K562 (cell line): Measurements from ENCODE around the gene LMNB1. TPM values are rescaled to one million over a fixed set of nuclear protein-coding genes. Genes with fewer than 3 reads are reported as not detected.

ENCODE experiments used
- ATAC-seq: fragments of 200-7000 bp; cut with Tn5 transposase; 3 replicates; pipeline ENCODE4 v1.9.1; 2020; ENCODE audit warnings: moderate library complexity
- BruUV-seq: library from RNA; stranded (reverse); fragments of 400-500 nt; replicated peaks from 2 replicates; lab custom pipeline; 2021; lab: Mats Ljungman, UMichigan
- CTCF ChIA-PET: fragments of 300-600 bp; formaldehyde crosslinking; extraction: SDS; loops from one replicate; lab custom pipeline; 2021; ENCODE audit warnings: low intra/inter-chr PET ratio; lab: Yijun Ruan, JAX
- POLR2A ChIA-PET: fragments of 300-600, 350-650 bp; sonication (Branson Sonifier 250); formaldehyde crosslinking; extraction: SDS; loops from one replicate; lab custom pipeline; 2021; ENCODE audit warnings: antibody characterized with exemption, inconsistent platforms; lab: Yijun Ruan, JAX
- DNase-seq, 4 experiments: peaks; one replicate each; pipeline versions ENCODE4 v3.0.0 to v3.0.0-alpha.2; 2011 to 2018; ENCODE audit warnings: low spot score in 3 of 4, mixed read lengths in 3 of 4; ENCODE audit errors: extremely low read depth in 1 of 4
- FAIRE-seq: peaks from 2 replicates; lab custom pipeline; 2011; peaks lifted over from hg19 to GRCh38; lab: Jason Lieb, UNC
- H2AFZ ChIP-seq: 2 replicates; pipeline ENCODE4 v1.6.0; 2011; ENCODE audit warnings: low read depth, low read length, control low read depth, inconsistent platforms
- H3K27ac ChIP-seq: fragments of 200-600 bp; 3 replicates; pipeline ENCODE4 v1.8.0; 2011; ENCODE audit warnings: low read depth, mild to moderate bottlenecking, control low read depth, inconsistent platforms, low read length, moderate library complexity, mixed read lengths; ENCODE audit errors: extremely low read depth
- H3K27me3 ChIP-seq, 2 experiments: fragments of 300-600 bp in 1 of 2; 2 replicates in 1 of 2; 3 replicates in 1 of 2; pipeline versions ENCODE4 v1.6.0 to v1.8.0; 2011; ENCODE audit warnings: inconsistent platforms in 2 of 2, low read length in 2 of 2, mild to moderate bottlenecking in 1 of 2, mixed read lengths in 1 of 2, moderate library complexity in 1 of 2; ENCODE audit not compliant: control insufficient read depth in 2 of 2, insufficient read depth in 2 of 2
- H3K36me3 ChIP-seq: fragments of 300-600 bp; 3 replicates; pipeline ENCODE4 v1.8.0; 2011; ENCODE audit warnings: mild to moderate bottlenecking, low read length, inconsistent platforms; ENCODE audit not compliant: control insufficient read depth, insufficient read depth
- H3K4me1 ChIP-seq, 2 experiments: fragments of 200-600 bp in 1 of 2; replicated peaks in 1 of 2; 2 replicates in 1 of 2; 3 replicates in 1 of 2; pipeline versions ENCODE4 v1.5.1 to v1.8.0; 2011; ENCODE audit warnings: inconsistent platforms in 2 of 2, low read length in 2 of 2, mild to moderate bottlenecking in 1 of 2, mixed read lengths in 1 of 2, moderate library complexity in 1 of 2; ENCODE audit not compliant: control insufficient read depth in 2 of 2, insufficient read depth in 2 of 2
- H3K4me2 ChIP-seq: 2 replicates; pipeline ENCODE4 v1.6.1; 2011; ENCODE audit warnings: low read length, control low read depth, inconsistent platforms, mixed read lengths; ENCODE audit not compliant: insufficient read depth
- H3K4me3 ChIP-seq: fragments of 200-600 bp; sonication (generic), shearing (Covaris generic); 2 replicates; pipeline ENCODE4 v1.5.1; 2016; ENCODE audit warnings: control low read depth, inconsistent platforms
- H3K79me2 ChIP-seq: fragments of 200-600 bp; 3 replicates; pipeline ENCODE4 v1.8.0; 2011; ENCODE audit warnings: low read length, inconsistent platforms; ENCODE audit not compliant: control insufficient read depth, insufficient read depth
- H3K9ac ChIP-seq, 2 experiments: 2 replicates each; pipeline versions ENCODE4 v1.6.0 to v1.6.1; 2011; ENCODE audit warnings: low read depth in 2 of 2, low read length in 2 of 2, control low read depth in 1 of 2, inconsistent platforms in 1 of 2, mild to moderate bottlenecking in 1 of 2, mixed read lengths in 1 of 2; ENCODE audit not compliant: insufficient read depth in 1 of 2
- H3K9me1 ChIP-seq: one replicate; pipeline ENCODE4 v1.6.0; 2011; ENCODE audit warnings: inconsistent platforms, mild to moderate bottlenecking, low read length, moderate library complexity; ENCODE audit not compliant: control insufficient read depth, insufficient read depth
- H3K9me3 ChIP-seq: replicated peaks from 2 replicates; pipeline ENCODE4 v1.5.1; 2011; ENCODE audit warnings: low read depth, low read length, inconsistent platforms; ENCODE audit not compliant: control insufficient read depth, insufficient read depth
- H4K20me1 ChIP-seq: replicated peaks from 2 replicates; pipeline ENCODE4 v1.6.1; 2011; ENCODE audit warnings: low read length, inconsistent platforms, mixed read lengths; ENCODE audit not compliant: control insufficient read depth, insufficient read depth
- PTTG1 ChIP-seq: fragments of 450-650 bp; IDR thresholded peaks from 2 replicates; pipeline ENCODE4 v1.6.1; 2016; ENCODE audit warnings: low read depth, mild to moderate bottlenecking, missing genetic modification characterization, missing compliant biosample characterization
- ZNF431 ChIP-seq: sonication (generic); formaldehyde crosslinking; IDR thresholded peaks from 2 replicates; pipeline ENCODE4 v1.8.0; 2022; ENCODE audit warnings: mild to moderate bottlenecking, missing genetic modification reagents
- WGBS: fragments of 100-300 bp; shearing (Covaris generic); methylation state at CpG from one replicate; pipeline ENCODE4 v1.1.6; 2016; ENCODE audit warnings: low coverage, mixed read lengths; ENCODE audit not compliant: insufficient coverage; ENCODE audit errors: missing lambda C conversion rate; 5-methylcytosine and 5-hydroxymethylcytosine counted together
- in situ Hi-C: fragments of 300-500 bp; cut with MboI; formaldehyde crosslinking; loops from 4 replicates; pipeline ENCODE4 v1.15.0; 2018; ENCODE audit warnings: inconsistent platforms, mixed read lengths
- intact Hi-C: fragments of 100-400 bp; cut with micrococcal nuclease; formaldehyde crosslinking; loops from 2 replicates; pipeline ENCODE4 v1.14.2; 2022
- polyA plus RNA-seq, 8 experiments: library from polyadenylated mRNA; depleted of rRNA in 4 of 8; stranded (reverse) in 5 of 8; unstranded in 3 of 8; fragments of >200 nt; fragmentation: Nextera tagmentation in 2 of 8; fragmentation: Illumina TruSeq in 1 of 8; extraction: Ambion mirVana in 2 of 8; extraction: Trizol in 1 of 8; gene quantifications; 2 replicates each; pipeline versions ENCODE4 v1.2.1 to v1.2.3, GENCODE V29; 2011 to 2014; ENCODE audit warnings: inconsistent platforms in 1 of 8, missing spikeins in 1 of 8
- total RNA-seq, 7 experiments: library from RNA; depleted of rRNA in 6 of 7; stranded (reverse); fragments of >200 nt in 6 of 7; fragmentation: Illumina TruSeq in 2 of 7; extraction: Trizol in 2 of 7; gene quantifications; 2 replicates each; pipeline versions ENCODE4 v1.2.1 to v1.2.3, GENCODE V29; 2011 to 2021; ENCODE audit warnings: low replicate concordance in 1 of 7
- TF ChIP-seq, protein P1 (sequence below): fragments of 250-450 bp; sonication (Bioruptor Pico); IDR thresholded peaks from 2 replicates; pipeline ENCODE4 v1.4.0; 2020; ENCODE audit warnings: mild to moderate bottlenecking, moderate library complexity, borderline replicate concordance
- TF ChIP-seq, protein P2 (sequence below): sonication (generic); formaldehyde crosslinking; IDR thresholded peaks from 2 replicates; pipeline ENCODE4 v1.8.1; 2023; ENCODE audit warnings: missing genetic modification reagents, mild to moderate bottlenecking, borderline replicate concordance

Gene LMNB1
- total and polyA plus RNA-seq, 9 of the 15 experiments (the other 6 are each of a cell fraction or from before 2014, with no cell fraction given) = 2.8 to 190 (median 131) TPM

DNA sequence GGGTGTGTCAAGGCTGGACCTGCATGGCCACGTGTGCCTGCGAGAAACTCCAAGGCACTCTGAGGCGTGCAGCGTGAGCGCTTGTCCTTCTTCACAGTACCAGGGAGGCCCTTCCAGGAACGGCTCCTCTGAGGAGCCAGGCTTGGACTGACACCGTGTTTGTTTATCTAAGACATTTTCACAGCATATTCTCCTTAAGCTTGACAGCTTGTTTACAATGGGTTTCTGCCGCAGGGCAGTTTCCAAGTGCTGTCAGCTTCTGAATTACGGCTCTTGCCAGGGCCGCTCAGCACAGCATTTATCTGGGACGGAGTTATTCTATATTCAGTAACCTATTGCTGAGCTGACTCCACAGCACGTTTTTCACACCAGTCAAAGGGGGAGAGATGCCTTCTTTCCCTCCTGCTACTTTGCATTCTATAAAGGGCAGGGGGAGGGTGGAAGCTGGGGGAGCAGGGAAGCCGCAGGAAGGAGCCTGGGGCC, 98.4 kb downstream of the LMNB1 start (continued):
- TF ChIP-seq, protein P1, sequence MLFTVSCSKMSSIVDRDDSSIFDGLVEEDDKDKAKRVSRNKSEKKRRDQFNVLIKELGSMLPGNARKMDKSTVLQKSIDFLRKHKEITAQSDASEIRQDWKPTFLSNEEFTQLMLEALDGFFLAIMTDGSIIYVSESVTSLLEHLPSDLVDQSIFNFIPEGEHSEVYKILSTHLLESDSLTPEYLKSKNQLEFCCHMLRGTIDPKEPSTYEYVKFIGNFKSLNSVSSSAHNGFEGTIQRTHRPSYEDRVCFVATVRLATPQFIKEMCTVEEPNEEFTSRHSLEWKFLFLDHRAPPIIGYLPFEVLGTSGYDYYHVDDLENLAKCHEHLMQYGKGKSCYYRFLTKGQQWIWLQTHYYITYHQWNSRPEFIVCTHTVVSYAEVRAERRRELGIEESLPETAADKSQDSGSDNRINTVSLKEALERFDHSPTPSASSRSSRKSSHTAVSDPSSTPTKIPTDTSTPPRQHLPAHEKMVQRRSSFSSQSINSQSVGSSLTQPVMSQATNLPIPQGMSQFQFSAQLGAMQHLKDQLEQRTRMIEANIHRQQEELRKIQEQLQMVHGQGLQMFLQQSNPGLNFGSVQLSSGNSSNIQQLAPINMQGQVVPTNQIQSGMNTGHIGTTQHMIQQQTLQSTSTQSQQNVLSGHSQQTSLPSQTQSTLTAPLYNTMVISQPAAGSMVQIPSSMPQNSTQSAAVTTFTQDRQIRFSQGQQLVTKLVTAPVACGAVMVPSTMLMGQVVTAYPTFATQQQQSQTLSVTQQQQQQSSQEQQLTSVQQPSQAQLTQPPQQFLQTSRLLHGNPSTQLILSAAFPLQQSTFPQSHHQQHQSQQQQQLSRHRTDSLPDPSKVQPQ = no peak

DNA sequence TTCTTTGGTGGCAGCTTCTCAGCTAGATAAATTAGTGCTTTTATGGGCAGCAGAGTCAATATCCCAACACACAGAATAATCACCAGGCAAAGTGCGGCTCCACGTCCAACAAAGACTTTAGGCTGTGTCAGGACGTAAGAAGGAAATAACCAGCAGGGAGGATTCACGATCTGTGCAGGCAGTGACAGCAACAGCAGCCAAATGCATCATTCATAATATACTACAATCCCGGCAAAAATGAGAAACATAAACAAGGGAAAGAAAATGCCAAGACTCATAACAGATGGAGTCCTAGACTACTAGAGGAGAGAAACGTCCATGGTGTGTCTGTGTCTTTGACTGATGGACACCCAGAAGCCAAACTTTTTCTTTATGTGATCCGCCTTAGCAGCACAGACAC, 100.7 kb downstream of the LMNB1 start:
- intact Hi-C loops (no loop called here), in situ Hi-C loops (no loop called here)
- Histone ChIP-seq H3K4me2 (no peak overlapping the region), H3K79me2 (no peaks in the 10 kb centered on the region; the same call in 2 of the 3 replicates), H3K27me3 (no peaks in the 10 kb centered on the region), H3K9me3 (no peaks in the 10 kb centered on the region), H3K4me1 (peaks cover 7 to 31% of the 10 kb centered on the region in 2 experiments), H3K9me1 (no peaks in the 10 kb centered on the region), H3K36me3 (peaks cover 32% of the 10 kb centered on the region), H2AFZ (no peak overlapping the region), H4K20me1 (no peaks in the 10 kb centered on the region), H3K4me3 (no peak overlapping the region), H3K27ac (no peak overlapping the region), H3K9ac (no peak overlapping the region)
- no TSS peak for BruUV-seq
- ChIA-PET CTCF (no interaction called here), POLR2A (interaction anchor here (0.6 to 0.9 kb wide), 2 partner anchors 151 to 458 kb away, joined by 3 read pairs; no protein-coding TSS in a partner anchor)
- WGBS = 82% methylated on average over 7 of the region's 7 CpGs
- ATAC-seq = no peak
- DNase-seq = no peak
- no peak for FAIRE-seq
- TF ChIP-seq, protein P2, sequence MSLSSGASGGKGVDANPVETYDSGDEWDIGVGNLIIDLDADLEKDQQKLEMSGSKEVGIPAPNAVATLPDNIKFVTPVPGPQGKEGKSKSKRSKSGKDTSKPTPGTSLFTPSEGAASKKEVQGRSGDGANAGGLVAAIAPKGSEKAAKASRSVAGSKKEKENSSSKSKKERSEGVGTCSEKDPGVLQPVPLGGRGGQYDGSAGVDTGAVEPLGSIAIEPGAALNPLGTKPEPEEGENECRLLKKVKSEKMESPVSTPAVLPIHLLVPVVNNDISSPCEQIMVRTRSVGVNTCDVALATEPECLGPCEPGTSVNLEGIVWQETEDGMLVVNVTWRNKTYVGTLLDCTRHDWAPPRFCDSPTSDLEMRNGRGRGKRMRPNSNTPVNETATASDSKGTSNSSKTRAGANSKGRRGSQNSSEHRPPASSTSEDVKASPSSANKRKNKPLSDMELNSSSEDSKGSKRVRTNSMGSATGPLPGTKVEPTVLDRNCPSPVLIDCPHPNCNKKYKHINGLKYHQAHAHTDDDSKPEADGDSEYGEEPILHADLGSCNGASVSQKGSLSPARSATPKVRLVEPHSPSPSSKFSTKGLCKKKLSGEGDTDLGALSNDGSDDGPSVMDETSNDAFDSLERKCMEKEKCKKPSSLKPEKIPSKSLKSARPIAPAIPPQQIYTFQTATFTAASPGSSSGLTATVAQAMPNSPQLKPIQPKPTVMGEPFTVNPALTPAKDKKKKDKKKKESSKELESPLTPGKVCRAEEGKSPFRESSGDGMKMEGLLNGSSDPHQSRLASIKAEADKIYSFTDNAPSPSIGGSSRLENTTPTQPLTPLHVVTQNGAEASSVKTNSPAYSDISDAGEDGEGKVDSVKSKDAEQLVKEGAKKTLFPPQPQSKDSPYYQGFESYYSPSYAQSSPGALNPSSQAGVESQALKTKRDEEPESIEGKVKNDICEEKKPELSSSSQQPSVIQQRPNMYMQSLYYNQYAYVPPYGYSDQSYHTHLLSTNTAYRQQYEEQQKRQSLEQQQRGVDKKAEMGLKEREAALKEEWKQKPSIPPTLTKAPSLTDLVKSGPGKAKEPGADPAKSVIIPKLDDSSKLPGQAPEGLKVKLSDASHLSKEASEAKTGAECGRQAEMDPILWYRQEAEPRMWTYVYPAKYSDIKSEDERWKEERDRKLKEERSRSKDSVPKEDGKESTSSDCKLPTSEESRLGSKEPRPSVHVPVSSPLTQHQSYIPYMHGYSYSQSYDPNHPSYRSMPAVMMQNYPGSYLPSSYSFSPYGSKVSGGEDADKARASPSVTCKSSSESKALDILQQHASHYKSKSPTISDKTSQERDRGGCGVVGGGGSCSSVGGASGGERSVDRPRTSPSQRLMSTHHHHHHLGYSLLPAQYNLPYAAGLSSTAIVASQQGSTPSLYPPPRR (CRISPR knock-in tag) = no peak
- TF ChIP-seq PTTG1 (tag) (no peak), ZNF431 (CRISPR knock-in tag) (no peak)
